WTC11 (cell line): ENCODE data around the gene GTF3C2. TPM values are rescaled to one million over a fixed set of nuclear protein-coding genes. Genes with fewer than 3 reads are reported as not detected.

Source experiments
- ATAC-seq: fragments of 200-7000 bp; cut with Tn5 transposase; 2 replicates; pipeline ENCODE4 v1.10.0; 2021; ENCODE audit warnings: mild to moderate bottlenecking, moderate library complexity
- CTCF ChIA-PET: fragments of 300-600 bp; sonication (Branson Sonifier 250); formaldehyde crosslinking; loops from one replicate; lab custom pipeline; 2021; ENCODE audit warnings: antibody characterized with exemption; lab: Charles Lee
- POLR2A ChIA-PET: fragments of 350-600 bp; sonication (Branson Sonifier 250); formaldehyde crosslinking; loops from one replicate; lab custom pipeline; 2021; ENCODE audit warnings: antibody characterized with exemption; lab: Charles Lee
- DNase-seq: peaks from one replicate; pipeline ENCODE4 v3.0.0; 2021; ENCODE audit warnings: low spot score
- H3K27ac Mint-ChIP-seq: 2 replicates; pipeline ENCODE4 v1.8.0; 2021; ENCODE audit warnings: mixed read lengths
- H3K27me3 Mint-ChIP-seq: 2 replicates; pipeline ENCODE4 v1.8.0; 2021; ENCODE audit warnings: low read depth, mild to moderate bottlenecking, moderate library complexity, mixed read lengths
- H3K36me3 Mint-ChIP-seq: 2 replicates; pipeline ENCODE4 v1.8.0; 2021; ENCODE audit warnings: mixed read lengths
- H3K4me1 Mint-ChIP-seq: 2 replicates; pipeline ENCODE4 v1.8.0; 2022; ENCODE audit warnings: mixed read lengths
- H3K4me3 Mint-ChIP-seq: 2 replicates; pipeline ENCODE4 v1.8.0; 2021; ENCODE audit warnings: mild to moderate bottlenecking, moderate library complexity, mixed read lengths
- H3K9me3 Mint-ChIP-seq: 2 replicates; pipeline ENCODE4 v1.8.0; 2021; ENCODE audit warnings: mixed read lengths
- CREB1 ChIP-seq: sonication (generic); formaldehyde crosslinking; IDR thresholded peaks from 2 replicates; pipeline ENCODE4 v1.8.0; 2023; ENCODE audit warnings: mild to moderate bottlenecking, missing genetic modification reagents
- ELF4 ChIP-seq: sonication (generic); formaldehyde crosslinking; IDR thresholded peaks from 2 replicates; pipeline ENCODE4 v1.8.1; 2022; ENCODE audit warnings: low read depth, mild to moderate bottlenecking, moderate library complexity, missing genetic modification reagents
- ESRRA ChIP-seq: sonication (generic); formaldehyde crosslinking; IDR thresholded peaks from 2 replicates; pipeline ENCODE4 v1.8.1; 2022; ENCODE audit warnings: mild to moderate bottlenecking, missing genetic modification reagents, borderline replicate concordance
- ETV6 ChIP-seq: sonication (generic); formaldehyde crosslinking; IDR thresholded peaks from 2 replicates; pipeline ENCODE4 v1.8.1; 2022; ENCODE audit warnings: mild to moderate bottlenecking, missing genetic modification reagents
- GABPB1 ChIP-seq: sonication (generic); formaldehyde crosslinking; IDR thresholded peaks from 2 replicates; pipeline ENCODE4 v1.8.1; 2023; ENCODE audit warnings: mild to moderate bottlenecking, missing genetic modification reagents
- IRF2 ChIP-seq: sonication (generic); formaldehyde crosslinking; IDR thresholded peaks from 2 replicates; pipeline ENCODE4 v1.8.0; 2022; ENCODE audit warnings: low read depth, missing genetic modification reagents, borderline replicate concordance
- JUN ChIP-seq: sonication (generic); formaldehyde crosslinking; IDR thresholded peaks from 2 replicates; pipeline ENCODE4 v1.8.0; 2023; ENCODE audit warnings: mild to moderate bottlenecking, missing genetic modification reagents
- TEAD1 ChIP-seq: sonication (generic); formaldehyde crosslinking; IDR thresholded peaks from 2 replicates; pipeline ENCODE4 v1.8.0; 2022; ENCODE audit warnings: mild to moderate bottlenecking, missing genetic modification reagents
- ZNF219 ChIP-seq: sonication (generic); formaldehyde crosslinking; IDR thresholded peaks from 2 replicates; pipeline ENCODE4 v1.8.0; 2023; ENCODE audit warnings: missing genetic modification reagents, mild to moderate bottlenecking, borderline replicate concordance
- ZNF416 ChIP-seq: fragments of 250-450 bp; sonication (Bioruptor Pico); IDR thresholded peaks from 2 replicates; pipeline ENCODE4 v1.9.0; 2021; ENCODE audit warnings: mild to moderate bottlenecking, inconsistent platforms
- ZNF423 ChIP-seq: fragments of 250-450 bp; sonication (Bioruptor Pico); IDR thresholded peaks from 2 replicates; pipeline ENCODE4 v2.1.2; 2022; ENCODE audit warnings: mild to moderate bottlenecking, moderate library complexity
- total RNA-seq: library from RNA; stranded (reverse); gene quantifications from 3 replicates; pipeline ENCODE4 v1.2.3, GENCODE V29; 2021
- TF ChIP-seq, protein P1 (sequence below): sonication (generic); formaldehyde crosslinking; IDR thresholded peaks from 2 replicates; pipeline ENCODE4 v1.8.0; 2022; ENCODE audit warnings: missing genetic modification reagents
- TF ChIP-seq, protein P2 (sequence below): sonication (generic); formaldehyde crosslinking; IDR thresholded peaks from 2 replicates; pipeline ENCODE4 v1.8.1; 2023; ENCODE audit warnings: mild to moderate bottlenecking, missing genetic modification reagents, borderline replicate concordance
- TF ChIP-seq, protein P3 (sequence below): sonication (generic); formaldehyde crosslinking; IDR thresholded peaks from 2 replicates; pipeline ENCODE4 v1.8.0; 2023; ENCODE audit warnings: missing genetic modification reagents
- TF ChIP-seq, protein P4 (sequence below): sonication (generic); formaldehyde crosslinking; IDR thresholded peaks from 2 replicates; pipeline ENCODE4 v1.8.1; 2023; ENCODE audit warnings: mild to moderate bottlenecking, moderate library complexity, missing genetic modification reagents
- TF ChIP-seq, protein P5 (sequence below): sonication (generic); formaldehyde crosslinking; conservative IDR thresholded peaks from 2 replicates; pipeline ENCODE4 v1.8.1; 2022; ENCODE audit warnings: mild to moderate bottlenecking, missing genetic modification reagents
- TF ChIP-seq, protein P6 (sequence below): sonication (generic); formaldehyde crosslinking; IDR thresholded peaks from 2 replicates; pipeline ENCODE4 v1.8.0; 2022; ENCODE audit warnings: mild to moderate bottlenecking, missing genetic modification reagents

GTF3C2 gene
- total RNA-seq, 1 experiment from 2014 or later = 123 TPM

DNA sequence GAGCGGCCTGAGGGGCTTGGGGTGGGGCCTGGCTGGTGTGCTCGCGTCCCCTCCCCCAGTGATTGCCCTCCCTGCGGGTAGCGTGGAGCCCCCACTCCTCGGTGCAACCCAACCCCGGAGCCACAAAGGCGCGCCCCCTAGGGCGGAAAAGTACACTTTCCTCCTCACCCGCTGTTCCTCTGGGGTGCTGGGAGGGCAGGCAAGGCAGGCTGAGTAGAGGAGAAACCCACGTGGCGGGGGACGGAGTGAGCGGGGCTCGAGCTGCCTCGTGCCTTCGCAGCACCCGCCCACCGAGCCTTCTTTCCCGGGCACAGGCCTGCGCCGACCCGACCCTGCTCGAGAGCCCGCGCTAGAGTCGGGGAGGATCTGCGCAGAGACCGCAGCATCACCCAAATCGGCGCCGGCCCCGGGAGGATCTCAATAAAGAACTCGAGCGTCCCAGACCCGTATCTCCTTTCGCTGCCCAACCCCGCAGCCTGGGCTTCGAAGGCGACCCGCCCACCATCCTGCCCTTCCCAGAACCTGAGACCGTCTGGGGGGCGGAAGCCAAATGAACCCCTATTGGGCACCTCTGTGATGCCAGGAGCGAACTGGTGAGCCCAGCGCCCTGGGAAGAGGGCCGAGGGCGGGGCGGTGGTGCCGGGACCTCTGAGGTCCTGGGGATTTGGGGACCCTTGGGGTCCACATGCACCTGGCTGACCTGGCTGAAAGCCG lies 49.8 kb downstream of the GTF3C2 start:
- peaks cover 8% of the 10 kb centered on the region; the same call in 1 of the 2 replicates for H3K4me1 Mint-ChIP-seq
- TF ChIP-seq ESRRA (CRISPR knock-in tag) = 0 out of 2 replicates have a peak, but pooled peaks have one; percentile 15
- TF ChIP-seq ZNF423 (CRISPR knock-in tag) = peak; percentile 53
- TF ChIP-seq, protein P1, sequence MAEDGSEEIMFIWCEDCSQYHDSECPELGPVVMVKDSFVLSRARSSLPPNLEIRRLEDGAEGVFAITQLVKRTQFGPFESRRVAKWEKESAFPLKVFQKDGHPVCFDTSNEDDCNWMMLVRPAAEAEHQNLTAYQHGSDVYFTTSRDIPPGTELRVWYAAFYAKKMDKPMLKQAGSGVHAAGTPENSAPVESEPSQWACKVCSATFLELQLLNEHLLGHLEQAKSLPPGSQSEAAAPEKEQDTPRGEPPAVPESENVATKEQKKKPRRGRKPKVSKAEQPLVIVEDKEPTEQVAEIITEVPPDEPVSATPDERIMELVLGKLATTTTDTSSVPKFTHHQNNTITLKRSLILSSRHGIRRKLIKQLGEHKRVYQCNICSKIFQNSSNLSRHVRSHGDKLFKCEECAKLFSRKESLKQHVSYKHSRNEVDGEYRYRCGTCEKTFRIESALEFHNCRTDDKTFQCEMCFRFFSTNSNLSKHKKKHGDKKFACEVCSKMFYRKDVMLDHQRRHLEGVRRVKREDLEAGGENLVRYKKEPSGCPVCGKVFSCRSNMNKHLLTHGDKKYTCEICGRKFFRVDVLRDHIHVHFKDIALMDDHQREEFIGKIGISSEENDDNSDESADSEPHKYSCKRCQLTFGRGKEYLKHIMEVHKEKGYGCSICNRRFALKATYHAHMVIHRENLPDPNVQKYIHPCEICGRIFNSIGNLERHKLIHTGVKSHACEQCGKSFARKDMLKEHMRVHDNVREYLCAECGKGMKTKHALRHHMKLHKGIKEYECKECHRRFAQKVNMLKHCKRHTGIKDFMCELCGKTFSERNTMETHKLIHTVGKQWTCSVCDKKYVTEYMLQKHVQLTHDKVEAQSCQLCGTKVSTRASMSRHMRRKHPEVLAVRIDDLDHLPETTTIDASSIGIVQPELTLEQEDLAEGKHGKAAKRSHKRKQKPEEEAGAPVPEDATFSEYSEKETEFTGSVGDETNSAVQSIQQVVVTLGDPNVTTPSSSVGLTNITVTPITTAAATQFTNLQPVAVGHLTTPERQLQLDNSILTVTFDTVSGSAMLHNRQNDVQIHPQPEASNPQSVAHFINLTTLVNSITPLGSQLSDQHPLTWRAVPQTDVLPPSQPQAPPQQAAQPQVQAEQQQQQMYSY = 0 out of 2 replicates have a peak, but pooled peaks have one; percentile 17
- TF ChIP-seq, protein P2, sequence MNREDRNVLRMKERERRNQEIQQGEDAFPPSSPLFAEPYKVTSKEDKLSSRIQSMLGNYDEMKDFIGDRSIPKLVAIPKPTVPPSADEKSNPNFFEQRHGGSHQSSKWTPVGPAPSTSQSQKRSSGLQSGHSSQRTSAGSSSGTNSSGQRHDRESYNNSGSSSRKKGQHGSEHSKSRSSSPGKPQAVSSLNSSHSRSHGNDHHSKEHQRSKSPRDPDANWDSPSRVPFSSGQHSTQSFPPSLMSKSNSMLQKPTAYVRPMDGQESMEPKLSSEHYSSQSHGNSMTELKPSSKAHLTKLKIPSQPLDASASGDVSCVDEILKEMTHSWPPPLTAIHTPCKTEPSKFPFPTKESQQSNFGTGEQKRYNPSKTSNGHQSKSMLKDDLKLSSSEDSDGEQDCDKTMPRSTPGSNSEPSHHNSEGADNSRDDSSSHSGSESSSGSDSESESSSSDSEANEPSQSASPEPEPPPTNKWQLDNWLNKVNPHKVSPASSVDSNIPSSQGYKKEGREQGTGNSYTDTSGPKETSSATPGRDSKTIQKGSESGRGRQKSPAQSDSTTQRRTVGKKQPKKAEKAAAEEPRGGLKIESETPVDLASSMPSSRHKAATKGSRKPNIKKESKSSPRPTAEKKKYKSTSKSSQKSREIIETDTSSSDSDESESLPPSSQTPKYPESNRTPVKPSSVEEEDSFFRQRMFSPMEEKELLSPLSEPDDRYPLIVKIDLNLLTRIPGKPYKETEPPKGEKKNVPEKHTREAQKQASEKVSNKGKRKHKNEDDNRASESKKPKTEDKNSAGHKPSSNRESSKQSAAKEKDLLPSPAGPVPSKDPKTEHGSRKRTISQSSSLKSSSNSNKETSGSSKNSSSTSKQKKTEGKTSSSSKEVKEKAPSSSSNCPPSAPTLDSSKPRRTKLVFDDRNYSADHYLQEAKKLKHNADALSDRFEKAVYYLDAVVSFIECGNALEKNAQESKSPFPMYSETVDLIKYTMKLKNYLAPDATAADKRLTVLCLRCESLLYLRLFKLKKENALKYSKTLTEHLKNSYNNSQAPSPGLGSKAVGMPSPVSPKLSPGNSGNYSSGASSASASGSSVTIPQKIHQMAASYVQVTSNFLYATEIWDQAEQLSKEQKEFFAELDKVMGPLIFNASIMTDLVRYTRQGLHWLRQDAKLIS (CRISPR knock-in tag) = no peak
- no peak for TF ChIP-seq ZNF219 (CRISPR knock-in tag)
- TF ChIP-seq, protein P3, sequence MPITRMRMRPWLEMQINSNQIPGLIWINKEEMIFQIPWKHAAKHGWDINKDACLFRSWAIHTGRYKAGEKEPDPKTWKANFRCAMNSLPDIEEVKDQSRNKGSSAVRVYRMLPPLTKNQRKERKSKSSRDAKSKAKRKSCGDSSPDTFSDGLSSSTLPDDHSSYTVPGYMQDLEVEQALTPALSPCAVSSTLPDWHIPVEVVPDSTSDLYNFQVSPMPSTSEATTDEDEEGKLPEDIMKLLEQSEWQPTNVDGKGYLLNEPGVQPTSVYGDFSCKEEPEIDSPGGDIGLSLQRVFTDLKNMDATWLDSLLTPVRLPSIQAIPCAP (CRISPR knock-in tag) = 0 out of 2 replicates have a peak, but pooled peaks have one; percentile 69
- no peak for TF ChIP-seq JUN (CRISPR knock-in tag)
- TF ChIP-seq, protein P4, sequence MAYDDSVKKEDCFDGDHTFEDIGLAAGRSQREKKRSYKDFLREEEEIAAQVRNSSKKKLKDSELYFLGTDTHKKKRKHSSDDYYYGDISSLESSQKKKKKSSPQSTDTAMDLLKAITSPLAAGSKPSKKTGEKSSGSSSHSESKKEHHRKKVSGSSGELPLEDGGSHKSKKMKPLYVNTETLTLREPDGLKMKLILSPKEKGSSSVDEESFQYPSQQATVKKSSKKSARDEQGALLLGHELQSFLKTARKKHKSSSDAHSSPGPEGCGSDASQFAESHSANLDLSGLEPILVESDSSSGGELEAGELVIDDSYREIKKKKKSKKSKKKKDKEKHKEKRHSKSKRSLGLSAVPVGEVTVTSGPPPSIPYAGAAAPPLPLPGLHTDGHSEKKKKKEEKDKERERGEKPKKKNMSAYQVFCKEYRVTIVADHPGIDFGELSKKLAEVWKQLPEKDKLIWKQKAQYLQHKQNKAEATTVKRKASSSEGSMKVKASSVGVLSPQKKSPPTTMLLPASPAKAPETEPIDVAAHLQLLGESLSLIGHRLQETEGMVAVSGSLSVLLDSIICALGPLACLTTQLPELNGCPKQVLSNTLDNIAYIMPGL (CRISPR knock-in tag) = 0 out of 2 replicates have a peak, but pooled peaks have one; percentile 7
- ATAC-seq = peak; percentile 14
- peaks cover 53% of the 10 kb centered on the region for H3K27me3 Mint-ChIP-seq
- DNase-seq = peak; percentile 53
- no peak overlapping the region for H3K27ac Mint-ChIP-seq
- ChIA-PET POLR2A (no interaction called here), CTCF (interaction anchor here (1.2 to 1.5 kb wide), 2 partner anchors 14 to 44 kb away, joined by 3 to 6 read pairs; partner anchors contain the start of gene SLC30A3)
- H3K36me3 Mint-ChIP-seq = peaks cover 6% of the 10 kb centered on the region
- H3K4me3 Mint-ChIP-seq = peak overlapping the region; percentile 62
- no peaks in the 10 kb centered on the region for H3K9me3 Mint-ChIP-seq

DNA sequence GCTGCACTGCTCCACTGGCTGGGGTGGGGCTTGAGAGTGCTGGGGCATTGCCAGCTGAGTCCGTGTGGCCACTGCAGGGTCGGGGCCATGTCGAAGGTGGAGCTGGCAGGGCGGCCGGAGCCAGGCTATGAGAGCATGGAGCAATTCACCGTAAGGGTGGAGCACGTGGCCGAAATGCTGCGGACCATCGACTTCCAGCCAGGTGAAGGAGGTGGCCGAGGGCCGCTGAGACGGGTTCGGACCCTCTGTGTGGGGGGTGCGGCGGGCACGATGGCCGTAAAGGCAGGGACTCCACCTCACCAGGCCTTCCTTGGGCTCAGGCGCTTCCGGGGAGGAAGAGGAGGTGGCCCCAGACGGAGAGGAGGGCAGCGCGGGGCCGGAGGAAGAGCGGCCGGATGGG lies 50.4 kb downstream of the GTF3C2 start:
- POLR2A ChIA-PET = no interaction called here
- Mint-ChIP-seq H3K36me3 (peaks cover 6% of the 10 kb centered on the region), H3K4me1 (peaks cover 8% of the 10 kb centered on the region; the same call in 1 of the 2 replicates)
- TF ChIP-seq IRF2 (no peak), ETV6 (CRISPR knock-in tag) (no peak), ELF4 (CRISPR knock-in tag) (no peak), CREB1 (no peak), GABPB1 (CRISPR knock-in tag) (no peak), TEAD1 (CRISPR knock-in tag) (no peak), ZNF416 (CRISPR knock-in tag) (no peak)
- TF ChIP-seq, protein P5, sequence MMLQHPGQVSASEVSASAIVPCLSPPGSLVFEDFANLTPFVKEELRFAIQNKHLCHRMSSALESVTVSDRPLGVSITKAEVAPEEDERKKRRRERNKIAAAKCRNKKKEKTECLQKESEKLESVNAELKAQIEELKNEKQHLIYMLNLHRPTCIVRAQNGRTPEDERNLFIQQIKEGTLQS = no peak; the same call in 1 of the 2 replicates
- TF ChIP-seq, protein P6, sequence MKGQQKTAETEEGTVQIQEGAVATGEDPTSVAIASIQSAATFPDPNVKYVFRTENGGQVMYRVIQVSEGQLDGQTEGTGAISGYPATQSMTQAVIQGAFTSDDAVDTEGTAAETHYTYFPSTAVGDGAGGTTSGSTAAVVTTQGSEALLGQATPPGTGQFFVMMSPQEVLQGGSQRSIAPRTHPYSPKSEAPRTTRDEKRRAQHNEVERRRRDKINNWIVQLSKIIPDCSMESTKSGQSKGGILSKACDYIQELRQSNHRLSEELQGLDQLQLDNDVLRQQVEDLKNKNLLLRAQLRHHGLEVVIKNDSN (CRISPR knock-in tag) = peak; percentile 32; the same call in 1 of the 2 replicates
- TF ChIP-seq, protein P1 = no peak

More for the DNA sequence above, 50.4 kb downstream of the GTF3C2 start:
- H3K27ac Mint-ChIP-seq = no peak overlapping the region
- ATAC-seq (no peak), DNase-seq (no peak)
- CTCF ChIA-PET = interaction anchor here (0.9 to 1.2 kb wide), 2 partner anchors 15 to 41 kb away, joined by 3 to 4 read pairs; no protein-coding TSS in a partner anchor
- peak overlapping the region; percentile 62 for H3K4me3 Mint-ChIP-seq
- peaks cover 53% of the 10 kb centered on the region for H3K27me3 Mint-ChIP-seq
- H3K9me3 Mint-ChIP-seq = no peaks in the 10 kb centered on the region
